Limb (tissue), 2 donors: ENCODE measurements around the gene PCNT.

ENCODE experiments used
- DNase-seq, 2 donors: peaks; one replicate each; pipeline ENCODE4 v3.0.0-alpha.2; 2016; ENCODE audit errors: extremely low spot score in 2 of 2

PCNT gene

DNA sequence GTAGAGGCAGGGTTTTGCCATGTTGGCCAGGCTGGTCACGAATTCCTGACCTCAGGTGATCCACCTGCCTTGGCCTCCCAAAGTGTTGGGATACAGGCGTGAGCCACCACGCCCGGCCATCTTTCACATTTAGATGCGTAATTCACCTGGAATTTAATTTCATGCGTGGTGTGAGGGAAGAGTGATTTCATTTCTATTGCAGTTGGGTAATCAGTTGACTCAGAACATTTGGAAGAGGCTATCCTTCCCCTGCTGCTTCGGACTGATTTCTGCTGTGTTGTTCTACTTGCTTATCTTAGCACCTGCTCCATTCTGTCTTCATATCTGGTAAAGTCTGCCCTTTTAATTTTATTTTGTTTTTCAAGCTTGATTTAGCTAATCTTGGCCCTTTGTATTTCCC is 153.8 kb downstream of the PCNT start:
- no peak for DNase-seq

- DNase-seq, result no peak
Observed at GRCh38 chr21:46478910-46479309, 155.0 kb downstream of the PCNT start.

DNA sequence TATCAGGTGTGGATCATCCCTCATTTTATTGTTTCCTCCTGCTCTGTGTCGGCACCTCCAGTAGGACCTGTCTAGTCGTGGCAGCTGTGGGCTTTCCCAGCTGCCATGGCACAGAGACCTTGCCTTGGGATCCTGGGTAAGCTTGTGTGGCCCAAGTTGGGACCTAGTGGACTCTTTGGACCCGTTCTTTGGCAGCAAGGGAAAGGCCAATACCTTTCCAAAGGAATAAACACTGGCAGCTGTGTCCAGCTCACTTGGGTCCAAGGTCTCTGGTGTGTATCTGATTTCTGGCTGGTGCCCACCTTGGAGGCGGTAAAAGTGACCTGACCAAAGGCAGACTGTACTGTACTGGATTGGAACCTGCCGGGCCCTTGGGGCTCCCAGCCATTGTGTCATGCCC is 156.5 kb downstream of the PCNT start:
- DNase-seq, result no peak

GRCh38 chr21:46482225-46482845 is 158.4 kb downstream of the PCNT start:
- no peak for DNase-seq

DNA sequence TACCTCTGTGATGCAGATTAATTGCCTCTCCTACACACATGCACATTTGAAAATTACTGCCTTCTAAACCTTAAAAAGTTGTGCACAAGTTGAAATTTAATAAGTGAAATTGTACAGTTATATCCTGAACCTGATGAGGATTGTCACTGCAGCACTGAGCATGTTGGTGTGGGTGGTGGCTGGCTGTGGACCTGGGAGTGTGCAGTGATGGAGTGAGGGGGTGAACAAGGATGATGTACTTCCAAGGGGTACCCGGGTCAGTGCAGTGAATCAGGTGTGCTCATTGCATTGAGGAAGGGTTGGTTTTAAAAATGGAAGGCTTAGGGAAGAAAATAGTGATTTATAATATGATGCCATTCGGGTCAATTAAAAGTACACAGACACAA is 158.9 kb downstream of the PCNT start:
- DNase-seq, result no peak

DNA sequence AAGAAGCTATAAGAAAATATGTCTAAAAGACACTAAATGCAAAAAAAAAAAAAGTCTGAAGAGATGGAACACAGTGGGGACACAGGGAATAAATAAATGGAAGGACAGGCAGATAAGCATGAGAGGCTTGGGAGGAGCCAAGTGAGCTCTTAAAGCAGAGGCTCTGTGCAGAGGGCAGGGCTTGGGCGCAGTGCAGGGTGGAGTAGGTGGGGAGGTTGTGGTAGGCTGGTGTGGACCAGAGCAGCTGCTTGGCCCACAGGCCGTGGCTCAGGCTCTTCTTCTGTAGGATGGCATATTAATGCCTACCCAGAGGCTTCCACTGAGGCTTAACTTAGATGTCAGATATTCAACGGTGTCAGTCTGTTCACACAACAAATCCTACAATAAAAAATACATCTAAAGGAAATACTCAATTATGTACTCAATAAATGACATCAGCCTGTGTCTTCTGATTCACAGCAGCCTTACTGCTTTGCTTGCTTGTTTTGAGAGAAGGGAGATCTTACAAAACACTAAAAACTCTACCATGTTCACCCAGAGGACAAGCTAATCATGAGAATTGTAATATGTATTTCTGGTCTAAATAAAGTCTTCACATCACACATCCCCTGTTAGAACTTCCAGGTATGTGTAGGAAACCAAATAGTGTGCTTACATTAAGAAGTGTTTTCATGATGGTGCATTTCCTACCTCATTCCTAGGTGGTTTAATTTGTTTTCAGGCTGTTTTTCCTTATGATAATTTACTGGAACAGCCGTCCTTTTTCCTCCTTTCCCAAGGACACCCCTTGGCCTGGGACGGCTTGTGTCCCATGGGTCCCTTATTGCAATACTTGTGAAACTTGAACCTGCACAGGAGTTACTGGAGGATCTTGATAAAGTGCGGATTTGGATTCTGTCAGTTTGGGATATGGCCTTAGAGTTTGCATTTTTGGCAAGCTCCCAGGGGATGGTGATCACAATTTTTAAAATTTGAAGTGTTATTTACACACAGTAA is 159.6 kb downstream of the PCNT start:
- no peak for DNase-seq

DNA sequence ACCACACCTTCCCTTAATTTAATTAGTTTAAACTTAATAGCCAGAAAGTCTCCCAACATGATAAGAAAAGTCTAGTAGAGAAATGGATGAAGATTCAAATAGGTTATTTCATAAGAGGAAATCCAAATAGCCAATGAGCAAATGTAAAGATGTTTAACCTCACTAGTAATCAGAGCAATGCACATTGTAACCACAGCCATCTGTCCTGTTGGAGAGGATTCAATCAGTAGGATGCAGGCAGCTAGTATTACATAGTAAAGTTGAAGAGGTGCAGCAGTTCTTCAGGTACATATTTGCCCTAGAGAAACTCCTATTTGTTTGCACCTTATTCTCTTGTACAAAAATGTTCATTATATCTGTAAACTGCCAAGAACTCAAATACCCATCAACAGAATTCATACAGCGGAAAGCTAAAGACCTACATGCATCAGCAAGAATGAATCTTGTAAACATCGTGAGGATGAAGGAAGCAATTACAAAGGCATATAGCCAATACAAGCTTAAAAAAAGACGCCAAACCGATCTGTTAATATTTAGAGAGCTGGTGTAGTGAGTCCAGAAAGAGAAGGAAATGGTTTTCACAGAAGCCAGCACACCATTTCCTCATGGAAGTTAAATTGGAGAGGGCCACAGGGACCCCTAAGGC is 162.6 kb downstream of the PCNT start:
- no peak for DNase-seq

DNA sequence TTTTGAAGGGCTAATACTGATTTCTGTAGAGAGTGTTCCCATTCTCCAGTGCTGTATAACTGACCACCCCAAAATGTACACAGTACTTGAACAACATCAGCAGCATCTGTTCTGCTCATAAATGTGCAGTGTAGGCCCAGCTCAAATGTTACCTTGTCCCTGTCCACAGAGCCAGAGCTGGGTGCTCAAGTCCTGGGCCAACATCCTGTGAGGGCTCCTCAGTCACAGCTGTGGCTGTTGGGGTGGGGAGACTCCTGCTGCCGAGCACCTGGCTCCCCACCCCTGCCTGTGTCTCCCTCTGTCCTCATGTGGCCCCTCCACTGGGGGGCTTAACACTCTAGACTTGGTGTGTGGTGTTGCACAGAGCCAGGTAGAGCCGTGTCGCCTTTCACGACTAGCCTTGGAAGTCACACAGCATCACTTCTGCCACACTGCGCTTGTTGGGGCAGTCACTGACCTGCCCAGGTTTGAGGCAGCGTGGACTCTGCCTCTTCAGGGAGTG is 165.3 kb downstream of the PCNT start:
- no peak for DNase-seq

- DNase-seq, result no peak
Observed at GRCh38 chr21:46489800-46490199, 165.8 kb downstream of the PCNT start.

DNA sequence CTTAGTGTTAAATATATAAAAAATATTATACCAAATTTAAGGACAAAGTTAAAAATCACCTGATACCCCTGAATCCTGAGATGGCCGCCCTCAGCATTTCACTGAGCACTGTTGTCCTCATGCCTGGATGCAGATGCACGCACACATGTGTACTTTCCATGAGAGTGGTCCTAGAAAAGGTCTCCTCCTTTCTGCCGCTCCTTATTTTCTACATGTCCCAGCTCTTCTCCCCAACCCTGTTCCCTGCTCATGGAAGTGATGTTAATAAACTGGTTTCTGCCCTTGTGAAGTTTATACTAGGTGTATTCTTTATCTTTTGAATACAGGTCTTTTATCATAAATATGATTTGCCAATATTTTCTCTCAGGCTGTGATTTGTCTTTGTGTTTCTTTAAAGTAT is 167.6 kb downstream of the PCNT start:
- no peak for DNase-seq

GRCh38 chr21:46492851-46493250 is 168.9 kb downstream of the PCNT start:
- no peak for DNase-seq

DNA sequence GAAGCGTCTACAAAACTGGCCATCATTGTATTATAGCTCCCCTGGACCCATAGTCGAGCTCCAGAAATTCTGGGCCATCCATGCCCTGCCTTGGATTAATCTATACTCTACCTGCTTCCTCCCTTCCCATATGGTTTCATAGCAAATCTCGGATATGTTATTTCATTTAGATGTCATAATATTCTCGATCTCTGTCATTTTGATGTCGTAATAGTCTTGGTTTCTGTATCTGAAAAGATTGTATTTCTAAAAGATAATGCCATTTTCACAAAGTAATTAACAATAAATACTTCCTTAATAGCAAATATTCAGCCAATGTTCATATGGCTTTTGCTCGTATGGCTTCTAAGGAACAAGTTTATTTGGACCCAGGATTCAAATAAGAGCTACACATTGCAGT is 169.9 kb downstream of the PCNT start:
- no peak for DNase-seq
